ENCODE measurements around the gene C14orf93.
A peak's percentile ranks its signal among the peaks of the same experiment; 100 is the strongest.
"Not testable (repeated sequence)": the region's sequence is repeated elsewhere in the genome, so short reads cannot be mapped to it uniquely, and the experiment has no call there.

Gene C14orf93

GRCh38 chr14:23018107-23018506, 8.2 kb upstream of the C14orf93 start:
- no peak for DNase-seq

- no peak for DNase-seq
These were observed 7.1 kb upstream of the C14orf93 start for GRCh38 chr14:23017091-23017490.

- DNase-seq = no peak
These were observed 5.7 kb upstream of the C14orf93 start for GRCh38 chr14:23015618-23016017.

DNA sequence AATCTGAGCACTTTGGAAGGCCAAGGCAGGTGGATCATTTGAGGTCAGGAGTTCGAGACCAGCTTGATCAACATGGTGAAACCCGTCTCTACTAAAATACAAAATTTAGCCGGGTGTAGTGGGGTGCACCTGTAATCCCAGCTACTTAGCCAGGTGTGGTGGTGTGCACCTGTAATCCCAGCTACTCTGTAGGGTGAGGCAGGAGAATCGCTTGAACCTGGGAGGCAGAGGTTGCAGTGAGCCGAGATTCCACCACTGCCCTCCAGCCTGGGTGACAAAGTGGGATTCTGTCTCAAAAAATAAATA, 3.8 kb upstream of the C14orf93 start:
- DNase-seq = not testable (repeated sequence)

DNA sequence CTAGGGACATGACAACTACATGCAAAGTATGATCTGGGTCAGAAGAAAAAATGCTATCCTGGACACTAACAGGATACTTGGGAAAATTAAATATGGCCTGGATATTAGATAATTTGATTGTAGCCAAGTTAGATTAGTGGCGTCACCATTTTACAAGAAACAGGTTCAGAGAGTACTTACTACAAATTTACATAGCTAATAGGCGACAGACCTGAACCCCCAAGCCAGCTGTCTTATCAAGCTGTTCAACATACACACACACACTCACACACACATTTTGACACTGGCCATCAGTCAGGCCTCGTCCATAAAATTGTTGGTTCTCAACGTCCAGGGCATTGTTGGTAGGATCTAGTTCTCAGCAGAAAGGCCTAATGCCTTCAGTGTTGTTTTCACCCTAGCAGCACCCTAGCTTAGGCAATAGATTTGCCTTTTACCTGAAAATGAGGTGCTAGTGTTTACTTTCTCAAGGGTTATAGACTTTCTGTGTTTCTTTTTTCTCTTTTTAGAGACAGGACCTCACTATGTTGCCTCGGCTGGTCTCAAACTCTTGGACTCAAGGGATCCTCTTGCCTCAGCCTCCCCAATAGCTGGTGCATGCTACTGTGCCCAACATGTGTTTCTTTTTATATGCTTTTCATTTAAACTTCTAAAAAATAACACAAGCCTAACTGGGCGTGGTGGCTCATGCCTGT, 3.3 kb upstream of the C14orf93 start:
- no peak for DNase-seq

GRCh38 chr14:23009483-23009938, 432 bp downstream of the C14orf93 start:
- no peak for DNase-seq

GRCh38 chr14:23008831-23009230, 1.1 kb downstream of the C14orf93 start:
- DNase-seq = no peak

- peak; percentile 93 for DNase-seq
These were observed 3.2 kb downstream of the C14orf93 start for GRCh38 chr14:23006544-23007419.

DNA sequence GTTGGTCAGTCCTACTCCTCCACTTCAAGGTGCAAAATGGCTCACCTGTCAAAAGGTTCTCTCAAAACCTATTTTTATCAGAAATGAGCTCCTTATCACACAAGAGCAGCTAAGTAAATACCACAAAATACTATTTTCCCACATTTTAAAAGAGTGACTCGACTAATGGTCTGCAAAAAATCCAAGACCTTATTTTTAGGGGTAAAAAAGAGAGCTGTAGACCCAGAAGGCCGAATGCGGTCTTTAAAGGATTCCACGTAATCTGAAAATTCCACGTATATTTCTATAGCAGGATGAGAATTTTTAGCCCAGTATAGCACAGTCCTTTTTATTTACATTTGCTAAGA, 3.8 kb downstream of the C14orf93 start:
- DNase-seq = no peak

DNA sequence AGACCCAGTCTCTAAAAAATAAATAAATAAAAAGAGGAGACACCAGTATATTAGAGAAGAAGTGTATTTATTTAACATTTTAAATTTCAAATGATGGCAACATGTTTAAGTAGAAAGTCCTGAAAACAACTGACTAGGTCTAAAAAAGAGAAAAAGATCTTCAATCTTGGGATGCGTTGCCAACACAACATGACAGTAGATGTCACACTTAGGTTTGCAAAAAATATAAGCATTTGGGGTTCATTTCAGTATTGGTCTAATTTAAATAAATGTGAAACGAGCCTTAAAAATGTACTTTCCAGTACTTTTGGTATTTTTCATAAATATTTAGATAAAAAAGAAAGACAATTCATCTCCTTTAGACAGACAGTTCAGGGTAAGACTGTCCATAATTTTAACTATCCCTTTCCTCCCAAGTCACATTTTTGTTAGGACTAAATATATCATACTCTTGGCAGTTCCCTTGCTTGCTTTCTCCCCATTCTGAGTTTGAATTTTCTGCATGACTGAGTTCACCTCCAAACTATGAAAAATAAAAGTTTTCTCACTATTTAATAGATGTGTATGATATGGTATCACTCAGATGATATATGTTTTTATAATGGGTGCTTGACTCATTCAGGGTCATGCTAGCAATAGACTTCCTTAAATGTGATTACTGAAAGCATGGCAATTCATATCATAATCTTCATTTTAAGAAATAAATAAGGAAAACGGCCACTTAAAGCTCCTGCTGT, 4.3 kb downstream of the C14orf93 start:
- no peak for DNase-seq

DNA sequence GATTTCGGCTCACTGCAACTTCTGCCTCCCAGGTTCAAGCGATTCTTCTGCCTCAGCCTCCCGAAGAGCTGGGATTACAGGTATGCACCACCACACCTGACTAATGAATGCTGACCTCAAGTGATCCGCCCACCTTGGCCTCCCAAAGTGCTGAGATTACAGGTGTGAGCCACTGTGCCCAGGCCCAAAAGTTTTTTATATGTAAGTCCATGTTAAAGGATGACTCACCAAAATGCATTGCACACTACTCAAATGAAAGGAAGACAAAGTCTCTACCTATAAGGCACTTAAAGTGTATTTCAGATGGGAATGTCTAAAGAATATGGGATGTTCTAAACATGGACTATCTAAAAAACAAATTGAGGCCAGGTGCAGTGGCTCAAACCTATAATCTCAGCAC, 5.7 kb downstream of the C14orf93 start:
- not testable (repeated sequence) for DNase-seq

- DNase-seq = no peak
These were observed 7.4 kb downstream of the C14orf93 start for GRCh38 chr14:23002592-23002991.

GRCh38 chr14:23000860-23001259, 9.1 kb downstream of the C14orf93 start:
- DNase-seq = no peak

GRCh38 chr14:22998329-22999012, 11.5 kb downstream of the C14orf93 start:
- no peak for DNase-seq

- DNase-seq = no peak
These were observed 12.1 kb downstream of the C14orf93 start for GRCh38 chr14:22997676-22998323.

- no peak for DNase-seq
These were observed 12.9 kb downstream of the C14orf93 start for GRCh38 chr14:22996768-22997654.

- no peak for DNase-seq
These were observed 13.9 kb downstream of the C14orf93 start for GRCh38 chr14:22995889-22996625.

GRCh38 chr14:22994762-22995275, 15.1 kb downstream of the C14orf93 start:
- no peak for DNase-seq

DNA sequence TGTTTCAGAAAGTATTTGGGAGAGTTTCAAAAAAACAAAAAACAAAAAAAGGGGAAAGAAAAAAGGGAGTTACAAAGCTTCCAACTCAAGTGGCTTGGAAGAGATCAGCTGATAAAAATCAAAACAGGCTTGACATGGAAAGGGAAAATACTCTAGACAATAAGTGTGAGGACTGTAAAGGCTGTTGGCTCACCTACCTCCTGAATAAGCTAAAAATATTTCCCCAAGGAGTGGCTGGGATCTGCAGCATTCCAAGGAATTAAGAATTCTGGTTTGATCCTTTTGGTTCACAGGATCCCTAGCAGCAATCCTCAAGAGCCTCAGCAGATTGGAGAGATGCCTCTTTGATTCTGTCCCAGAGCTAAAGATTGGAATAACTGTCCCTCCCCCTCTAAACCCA, 16.4 kb downstream of the C14orf93 start:
- no peak for DNase-seq

- DNase-seq = no peak
These were observed 18.1 kb downstream of the C14orf93 start for GRCh38 chr14:22991852-22992251.
